DMS153 treated with DMSO at 0.1 percent for 48 hours (cell line): Measurements from ENCODE around the gene PPL.
"Not testable (repeated sequence)": the region's sequence is repeated elsewhere in the genome, so short reads cannot be mapped to it uniquely, and the experiment has no call there.

Experiments
- DNase-seq: peaks from one replicate; lab custom pipeline; 2025; ENCODE audit not compliant: unreplicated experiment; lab: John Stamatoyannopoulos, UW

The PPL gene

DNA sequence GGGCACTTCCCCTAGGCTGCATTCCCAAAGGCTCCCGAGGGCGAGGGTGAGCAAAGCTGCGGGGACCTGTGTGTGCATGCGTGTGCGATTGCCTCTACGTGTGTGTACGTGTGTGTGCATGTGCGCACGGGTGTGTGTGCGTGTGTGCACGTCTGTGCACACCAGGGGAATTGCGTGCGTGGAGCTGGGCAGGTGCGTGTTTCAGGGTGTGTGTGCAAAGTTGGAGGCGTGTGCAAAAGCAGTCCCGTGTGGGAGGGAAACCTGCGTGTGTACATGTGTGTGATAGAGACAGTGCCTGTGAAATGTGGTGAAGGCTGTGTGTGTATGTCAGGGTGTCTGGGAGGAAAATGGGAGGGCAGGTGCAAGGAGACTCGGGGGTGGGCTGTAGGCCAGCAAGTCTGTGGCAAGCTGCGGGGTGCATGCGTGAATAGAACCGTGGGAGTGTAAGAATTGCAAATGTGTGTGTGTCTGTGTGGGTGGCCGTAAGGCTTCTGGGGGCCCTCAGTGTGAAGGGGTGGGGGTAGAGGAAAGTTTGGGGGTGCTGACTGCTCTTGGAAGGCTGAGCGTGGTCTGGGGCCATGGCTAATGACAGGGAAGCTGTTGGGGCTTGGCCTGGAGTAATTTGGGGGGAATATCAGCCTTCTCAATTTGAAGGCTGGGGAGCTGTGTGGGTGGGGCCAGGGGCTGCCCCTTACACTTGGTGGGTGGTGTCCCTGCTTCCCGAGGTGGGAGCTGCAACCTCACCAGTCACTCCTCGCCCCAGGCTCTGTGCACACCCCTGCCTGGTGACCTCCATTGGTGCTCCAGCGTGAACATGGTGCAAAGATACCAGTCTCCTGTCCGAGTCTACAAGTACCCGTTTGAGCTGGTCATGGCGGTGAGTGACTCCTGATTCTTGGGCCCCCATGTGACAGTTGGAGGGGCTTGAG lies 21.8 kb upstream of the PPL start:
- no peak for DNase-seq

- peak; percentile 93 for DNase-seq
Observed at GRCh38 chr16:4957720-4958509, 21.0 kb upstream of the PPL start, which contains the start of gene SEC14L5. Gene SEC14L5, plus strand, starts transcription at chr16:4958330. Its CDS starts 994 bp downstream, at chr16:4959324.

DNA sequence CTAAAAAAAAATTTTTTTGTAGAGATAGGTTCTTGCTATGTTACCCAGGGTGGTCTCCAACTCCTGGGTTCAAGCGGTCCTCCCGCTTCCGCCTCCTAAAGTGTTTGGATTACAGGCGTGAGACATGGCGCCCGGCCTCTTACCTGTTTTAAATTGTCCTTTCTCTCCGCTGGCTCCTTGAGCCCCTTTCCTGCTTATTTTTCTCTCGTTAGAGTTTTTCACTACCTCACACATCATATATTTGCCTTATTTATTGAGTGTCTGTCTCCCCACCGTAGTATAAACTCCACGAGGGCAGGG lies 20.4 kb upstream of the PPL start:
- DNase-seq, result no peak

GRCh38 chr16:4954714-4955113 lies 17.8 kb upstream of the PPL start:
- DNase-seq, result no peak

- not testable (repeated sequence) for DNase-seq
Observed at GRCh38 chr16:4951583-4951982, 14.6 kb upstream of the PPL start.

- DNase-seq, result no peak
Observed at GRCh38 chr16:4949986-4950385, 13.0 kb upstream of the PPL start.

GRCh38 chr16:4948903-4949766 lies 12.2 kb upstream of the PPL start:
- no peak for DNase-seq

DNA sequence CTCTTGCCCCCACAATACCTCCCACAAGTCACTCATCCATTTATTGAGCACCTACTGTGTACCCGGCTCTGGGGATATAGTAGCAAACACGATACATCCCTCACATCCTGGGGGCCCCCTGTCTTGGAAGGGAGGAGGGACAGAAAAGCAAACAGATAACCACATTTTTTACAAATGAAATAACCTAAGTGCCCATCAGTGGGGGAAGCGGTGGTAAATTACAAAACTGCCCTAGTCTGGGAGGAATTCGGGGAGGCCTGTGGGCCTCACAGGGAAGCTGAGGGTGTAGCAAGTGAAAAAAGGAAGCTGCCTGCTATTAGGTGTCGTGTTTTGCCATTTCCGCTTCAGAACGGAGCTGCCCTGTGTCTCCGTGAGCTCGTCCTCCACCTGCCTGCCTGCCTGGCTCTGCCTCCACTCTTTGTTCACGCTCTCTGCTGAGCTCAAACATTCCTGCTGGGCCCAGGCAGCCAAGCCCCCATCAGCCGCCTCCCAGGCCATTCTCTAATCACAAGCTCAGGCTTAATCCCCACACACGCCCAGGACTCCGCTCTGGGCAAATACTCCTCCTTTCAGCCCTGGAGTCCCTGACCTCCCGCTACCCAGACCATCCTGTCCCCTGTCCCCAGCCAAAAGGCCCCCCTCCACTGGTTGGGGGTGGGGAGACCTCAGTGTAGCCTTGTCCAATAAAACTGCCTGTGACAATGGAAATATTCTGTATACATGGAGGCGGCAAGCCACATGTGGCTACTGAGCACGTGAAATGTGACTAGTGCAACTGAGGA lies 11.0 kb upstream of the PPL start:
- peak; percentile 80 for DNase-seq

- DNase-seq, result no peak
Observed at GRCh38 chr16:4946917-4947316, 10.0 kb upstream of the PPL start.

GRCh38 chr16:4945560-4946502 lies 8.9 kb upstream of the PPL start:
- no peak for DNase-seq

DNA sequence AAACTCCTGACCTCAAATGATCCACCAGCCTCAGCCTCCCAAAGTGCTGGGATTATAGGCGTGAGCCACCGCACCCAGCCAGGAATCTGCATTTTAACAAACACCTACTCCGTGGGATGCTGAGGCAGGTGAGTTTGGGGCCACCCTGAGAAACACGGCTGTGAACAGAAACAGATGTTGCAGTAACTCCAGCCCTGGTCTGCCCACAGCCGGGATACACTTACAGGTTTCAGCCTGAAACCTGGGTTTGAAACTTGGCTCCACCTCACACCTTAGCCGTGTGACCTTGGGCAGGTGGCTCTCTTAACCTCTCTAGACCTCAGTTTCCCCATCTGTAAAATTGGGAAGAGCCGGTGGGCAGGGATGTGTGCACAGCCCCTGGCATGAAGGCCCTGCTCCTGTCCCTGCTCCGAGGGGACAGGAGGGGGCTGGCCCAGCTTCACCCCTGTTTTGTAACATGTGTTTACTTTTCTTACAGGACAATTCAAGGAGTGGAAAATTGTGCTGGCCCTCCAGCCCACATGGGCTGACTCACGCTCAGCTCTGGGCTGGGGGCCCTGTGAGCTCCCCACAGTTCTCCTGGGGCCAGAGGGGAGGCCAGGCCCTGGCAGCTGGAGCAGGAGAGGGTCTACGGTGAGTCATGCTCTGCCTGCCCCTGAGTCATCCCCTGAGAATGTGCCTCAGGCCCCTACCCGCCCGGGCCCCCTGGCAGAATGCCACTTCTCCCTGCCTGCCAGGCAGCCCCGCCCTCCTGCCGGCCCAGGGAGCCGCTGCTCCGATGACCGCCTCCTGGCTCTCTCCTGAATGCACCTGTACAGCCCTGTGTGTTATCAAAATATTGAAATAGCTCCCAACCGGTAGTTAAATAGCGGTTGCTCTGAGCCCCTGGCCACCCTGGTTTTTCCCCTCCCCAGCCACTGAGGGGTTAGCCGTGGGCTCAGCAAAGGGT lies 7.7 kb upstream of the PPL start:
- peak; percentile 81 for DNase-seq

- DNase-seq, result no peak
Observed at GRCh38 chr16:4942481-4942880, 5.5 kb upstream of the PPL start.

DNA sequence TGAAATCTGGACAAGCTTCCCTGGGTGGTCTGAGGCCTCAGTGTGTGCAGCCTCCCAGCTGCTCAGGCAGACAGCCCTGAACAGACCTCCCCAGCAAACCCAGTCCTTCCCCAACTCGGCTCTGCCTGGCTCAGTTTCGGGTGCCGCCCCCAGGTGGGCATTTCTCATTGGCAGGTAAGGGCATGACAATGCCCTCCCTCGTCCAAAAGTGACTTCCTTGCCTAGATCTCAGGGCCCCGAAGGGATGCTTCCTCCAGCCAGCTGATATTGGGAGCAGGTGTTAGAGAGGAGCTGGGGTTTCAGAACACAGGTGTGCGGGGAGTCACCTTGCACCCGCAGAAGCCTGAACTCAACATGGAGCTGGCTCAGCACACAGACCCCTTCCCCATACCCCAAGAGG lies 3.8 kb upstream of the PPL start:
- DNase-seq, result no peak

DNA sequence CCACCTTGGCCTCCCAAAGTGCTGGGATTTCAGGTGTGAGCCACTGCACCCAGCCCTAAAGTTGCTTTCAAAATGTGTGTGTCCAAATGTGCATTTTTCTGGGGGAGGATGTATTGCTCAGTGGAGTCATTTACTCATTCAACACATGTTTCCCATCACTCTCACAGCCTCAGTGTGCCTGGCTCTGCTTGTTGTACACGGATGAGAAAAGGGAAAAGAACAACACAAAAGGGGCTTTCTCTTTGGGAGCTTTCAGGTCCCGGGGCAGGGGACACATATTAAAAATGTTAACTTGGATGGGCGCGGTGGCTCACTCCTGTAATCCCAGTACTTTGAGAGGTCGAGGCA lies 1.7 kb upstream of the PPL start:
- DNase-seq, result no peak

DNA sequence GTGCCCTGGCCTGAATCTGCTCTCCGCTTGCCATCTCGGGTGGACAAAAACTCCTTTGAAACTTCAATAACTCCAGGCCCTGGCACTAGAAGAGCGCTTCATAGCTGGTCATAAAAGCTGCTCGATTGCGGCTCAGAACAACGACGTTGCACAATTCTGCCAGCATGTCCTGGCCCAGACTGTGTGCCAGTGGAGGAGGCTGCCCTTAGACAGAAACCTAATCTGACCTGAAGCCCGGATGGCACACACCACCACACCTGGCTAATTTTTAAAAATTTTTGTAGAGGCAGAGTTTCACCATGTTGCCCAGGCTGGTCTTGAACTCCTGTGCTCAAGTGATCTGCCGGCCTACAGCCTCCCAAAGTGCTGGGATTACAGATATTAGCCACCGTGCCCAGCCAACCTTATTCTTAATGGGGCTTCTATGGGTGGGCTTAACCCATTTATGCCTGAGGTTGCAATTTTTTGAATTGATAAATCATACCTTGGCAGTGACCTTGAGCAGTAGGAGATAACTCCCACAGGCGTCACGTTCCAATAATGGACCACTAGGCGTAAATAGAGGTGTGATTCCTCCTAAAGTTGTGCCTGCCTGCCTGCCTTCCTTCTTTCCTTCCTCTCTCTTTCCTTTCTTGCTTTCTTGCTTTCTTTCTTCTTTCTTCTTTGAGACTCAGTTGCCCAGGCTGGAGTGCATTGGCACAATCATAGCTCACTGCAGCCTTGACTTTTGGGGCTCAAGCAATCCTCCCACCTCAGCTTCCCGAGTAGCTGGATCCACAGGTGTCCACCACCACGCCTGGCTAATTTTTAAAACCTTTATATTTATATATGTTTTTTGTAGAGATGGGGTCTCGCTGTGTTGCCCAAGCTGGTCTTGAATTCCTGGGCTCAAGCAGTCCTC lies 1.1 kb upstream of the PPL start:
- DNase-seq, result no peak

- DNase-seq, result peak; percentile 8
Observed at GRCh38 chr16:4936181-4936990, 562 bp downstream of the PPL start.
